ENCODE results near the gene TACR1.
"Not testable (repeated sequence)": the region's sequence is repeated elsewhere in the genome, so short reads cannot be mapped to it uniquely, and the experiment has no call there.

Gene TACR1, protein sequence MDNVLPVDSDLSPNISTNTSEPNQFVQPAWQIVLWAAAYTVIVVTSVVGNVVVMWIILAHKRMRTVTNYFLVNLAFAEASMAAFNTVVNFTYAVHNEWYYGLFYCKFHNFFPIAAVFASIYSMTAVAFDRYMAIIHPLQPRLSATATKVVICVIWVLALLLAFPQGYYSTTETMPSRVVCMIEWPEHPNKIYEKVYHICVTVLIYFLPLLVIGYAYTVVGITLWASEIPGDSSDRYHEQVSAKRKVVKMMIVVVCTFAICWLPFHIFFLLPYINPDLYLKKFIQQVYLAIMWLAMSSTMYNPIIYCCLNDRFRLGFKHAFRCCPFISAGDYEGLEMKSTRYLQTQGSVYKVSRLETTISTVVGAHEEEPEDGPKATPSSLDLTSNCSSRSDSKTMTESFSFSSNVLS

DNA sequence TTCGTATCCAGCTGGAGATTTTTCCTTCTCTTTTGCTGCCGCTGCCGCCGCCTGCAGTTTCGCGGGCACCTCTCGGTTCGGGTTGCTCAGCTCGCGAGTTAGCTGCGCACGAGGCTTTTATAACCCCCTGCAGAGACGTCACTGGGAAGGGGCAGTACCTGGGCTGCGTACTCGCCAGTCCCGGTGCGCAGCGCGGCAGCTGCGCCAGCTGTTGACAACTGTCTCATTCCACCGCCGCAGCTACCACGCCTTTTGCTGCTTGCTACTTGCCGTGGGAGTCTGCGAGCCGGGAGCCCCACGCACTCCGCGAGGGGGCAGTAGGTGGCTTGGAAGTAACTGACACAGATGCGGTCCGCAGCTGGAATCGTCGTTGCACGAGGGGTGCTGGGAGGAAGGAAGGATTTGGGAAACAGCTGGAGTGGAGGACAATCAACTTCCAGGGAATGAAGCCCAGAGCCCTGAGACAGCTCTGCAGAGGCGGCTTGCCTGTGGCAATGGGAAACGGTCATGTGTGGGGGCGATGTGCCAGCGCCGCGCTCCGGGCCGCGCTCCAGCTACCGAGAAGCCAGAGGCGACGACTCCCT lies at the start of gene TACR1:
Gene TACR1, minus strand, starts transcription at position 93 of the 584 bp plus-strand sequence. CDS start 586 bp downstream, outside the sequence.
- DNase-seq (ENCODE audit: low read depth, low spot score): peak; percentile 10

DNA sequence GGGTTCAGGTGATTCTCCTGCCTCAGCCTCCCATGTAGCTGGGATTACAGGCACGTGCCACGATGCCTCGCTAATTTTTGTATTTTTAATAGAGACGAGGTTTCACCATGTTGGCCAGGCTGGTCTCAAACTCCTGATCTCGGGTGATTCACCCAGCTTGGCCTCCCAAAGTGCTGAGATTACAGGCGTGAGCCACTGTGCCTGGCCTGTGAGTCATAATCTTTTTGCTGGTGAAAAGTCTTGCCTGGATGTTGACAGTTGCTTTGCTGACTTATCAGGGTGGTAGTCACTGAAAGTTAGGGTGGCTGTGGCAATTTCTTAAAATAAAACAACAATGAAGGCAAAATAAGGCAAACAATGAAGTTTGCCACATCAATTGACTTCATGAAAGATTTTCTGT lies 49.3 kb upstream of the TACR1 start:
- not testable (repeated sequence) for DNase-seq (ENCODE audit: low read depth, low spot score)

DNA sequence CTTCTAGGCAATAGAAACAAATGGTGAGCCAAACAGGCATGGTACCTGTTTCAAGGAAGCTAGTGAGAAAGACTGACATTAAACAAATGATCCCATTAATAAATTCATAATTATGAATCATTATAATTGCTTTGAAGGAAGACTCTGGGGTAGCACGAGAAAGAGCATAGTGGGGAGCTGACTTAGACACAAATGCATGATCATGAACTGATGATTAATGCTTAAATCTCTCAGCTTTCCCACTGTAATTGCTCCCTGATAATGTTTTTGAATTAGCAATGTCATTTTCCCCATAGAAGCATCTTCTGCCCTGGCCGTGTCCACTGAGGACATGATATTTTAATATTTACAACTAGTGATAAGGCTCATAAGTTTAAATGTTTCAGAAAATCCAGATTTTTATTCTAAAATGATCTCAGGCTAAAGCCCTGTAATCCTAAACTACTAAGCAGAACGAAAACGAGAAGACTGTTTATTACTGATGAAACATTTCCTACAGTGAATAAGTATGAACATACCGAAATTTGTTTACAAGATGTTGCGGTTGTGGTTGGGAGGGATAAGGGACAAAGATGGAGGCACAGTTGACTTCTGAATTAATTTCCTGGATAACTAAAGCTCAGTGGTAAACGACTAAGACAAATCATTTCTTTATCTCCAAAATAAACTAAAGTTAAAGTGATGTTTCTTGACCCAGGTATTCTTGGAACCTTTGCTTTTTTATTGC lies 47.3 kb upstream of the TACR1 start:
- no peak for DNase-seq (ENCODE audit: low read depth, low spot score)

GRCh38 chr2:75243219-75243618 lies 43.9 kb upstream of the TACR1 start:
- DNase-seq (ENCODE audit: low read depth, low spot score): no peak

GRCh38 chr2:75241696-75242095 lies 42.4 kb upstream of the TACR1 start:
- DNase-seq (ENCODE audit: low read depth, low spot score): no peak

- DNase-seq (ENCODE audit: low read depth, low spot score): no peak
Observed at GRCh38 chr2:75238670-75239330, 39.5 kb upstream of the TACR1 start.

- no peak for DNase-seq (ENCODE audit: low read depth, low spot score)
Observed at GRCh38 chr2:75237296-75237695, 38.0 kb upstream of the TACR1 start.

- no peak for DNase-seq (ENCODE audit: low read depth, low spot score)
Observed at GRCh38 chr2:75233965-75234364, 34.6 kb upstream of the TACR1 start.

GRCh38 chr2:75226617-75227016 lies 27.3 kb upstream of the TACR1 start:
- no peak for DNase-seq (ENCODE audit: low read depth, low spot score)

DNA sequence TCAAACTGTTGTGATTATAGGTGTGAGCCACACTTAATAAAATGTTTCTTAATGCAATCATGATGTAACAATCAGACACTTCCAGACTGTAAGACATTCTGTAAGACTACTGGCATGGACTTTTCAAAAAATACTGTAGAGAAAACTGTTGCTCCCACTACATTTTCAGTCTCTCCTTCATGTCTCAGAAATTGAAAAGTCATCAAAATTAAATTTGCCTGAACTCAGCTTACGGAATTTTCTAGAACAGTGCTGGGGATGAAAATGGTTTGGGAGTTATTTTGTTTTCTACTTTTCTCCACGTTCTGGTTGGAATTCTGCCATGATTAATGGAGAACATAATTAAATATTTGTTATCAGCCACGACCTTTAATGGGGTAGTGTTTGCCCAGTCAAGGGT lies 26.8 kb upstream of the TACR1 start:
- no peak for DNase-seq (ENCODE audit: low read depth, low spot score)

DNA sequence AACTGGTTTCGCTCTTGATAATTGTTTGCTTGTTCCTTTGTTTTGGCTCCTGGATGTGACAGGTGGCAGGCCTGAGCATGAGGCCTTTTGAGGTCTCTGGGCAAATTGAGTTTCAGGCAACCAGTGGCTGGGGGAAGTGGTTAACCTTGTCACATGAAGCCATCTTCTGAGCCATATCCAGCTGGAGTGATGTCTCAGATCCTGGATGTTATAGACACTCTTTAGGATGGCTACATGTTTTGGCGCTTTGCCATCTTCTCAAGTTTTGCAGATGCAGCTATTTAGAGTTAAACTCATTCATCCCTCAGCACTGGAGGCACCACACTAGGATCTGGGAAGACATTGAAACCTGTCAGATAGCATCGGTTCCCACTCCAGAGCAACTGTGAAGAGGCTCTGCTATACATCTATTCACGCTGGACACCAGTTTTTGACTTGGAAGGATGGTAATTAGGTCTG lies 25.3 kb upstream of the TACR1 start:
- DNase-seq (ENCODE audit: low read depth, low spot score): no peak

GRCh38 chr2:75222527-75222926 lies 23.2 kb upstream of the TACR1 start:
- DNase-seq (ENCODE audit: low read depth, low spot score): no peak

DNA sequence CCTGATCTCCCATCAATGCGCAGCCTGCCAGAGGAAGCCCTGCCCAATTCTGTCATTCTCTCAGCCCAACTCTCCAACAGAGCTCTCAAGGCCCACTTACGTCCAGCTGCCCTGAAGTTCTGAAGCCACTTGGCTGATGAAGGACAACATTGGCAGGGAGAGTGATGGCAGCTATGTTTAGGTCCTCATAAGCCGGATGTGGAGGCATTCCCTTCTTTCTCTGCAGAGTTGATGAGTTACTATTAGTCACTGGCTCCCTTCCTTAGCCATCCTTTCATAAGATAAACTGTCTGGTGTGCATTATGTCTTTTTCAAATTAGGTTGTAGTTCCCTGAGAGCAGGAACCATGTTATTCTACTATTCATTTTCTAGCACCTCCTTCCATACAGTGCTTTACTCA lies 22.5 kb upstream of the TACR1 start:
- no peak for DNase-seq (ENCODE audit: low read depth, low spot score)

GRCh38 chr2:75219213-75219612 lies 19.9 kb upstream of the TACR1 start:
- not testable (repeated sequence) for DNase-seq (ENCODE audit: low read depth, low spot score)

- DNase-seq (ENCODE audit: low read depth, low spot score): no peak
Observed at GRCh38 chr2:75211266-75211770, 12.0 kb upstream of the TACR1 start.

DNA sequence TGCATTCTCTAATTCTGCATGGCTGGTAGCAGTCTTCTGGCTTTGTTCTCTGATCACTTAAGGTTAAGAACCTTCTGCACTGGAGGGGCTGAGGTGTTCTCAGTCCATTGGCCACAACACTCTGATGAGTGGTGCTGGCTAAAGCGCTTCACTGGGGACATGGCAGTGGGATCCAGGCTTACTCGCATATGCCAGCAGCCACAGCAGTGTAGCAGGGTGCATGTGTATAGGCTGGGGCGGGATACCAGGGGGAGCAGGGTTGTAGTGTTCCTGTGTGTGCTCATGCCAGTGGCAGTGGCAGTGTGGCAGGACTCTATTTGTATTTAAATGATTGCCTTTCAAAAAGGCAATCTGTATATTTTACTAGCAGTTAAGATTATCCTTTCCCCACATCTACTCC lies 11.1 kb upstream of the TACR1 start:
- DNase-seq (ENCODE audit: low read depth, low spot score): no peak

GRCh38 chr2:75208738-75209137 lies 9.4 kb upstream of the TACR1 start:
- no peak for DNase-seq (ENCODE audit: low read depth, low spot score)

- no peak for DNase-seq (ENCODE audit: low read depth, low spot score)
Observed at GRCh38 chr2:75204833-75205232, 5.5 kb upstream of the TACR1 start.

- no peak for DNase-seq (ENCODE audit: low read depth, low spot score)
Observed at GRCh38 chr2:75202359-75202758, 3.0 kb upstream of the TACR1 start.

- DNase-seq (ENCODE audit: low read depth, low spot score): no peak
Observed at GRCh38 chr2:75200140-75201096, 1.1 kb upstream of the TACR1 start.
